Prostate gland (tissue), 2 donors: ENCODE measurements around the gene ITGB2. TPM values are rescaled to one million over a fixed set of nuclear protein-coding genes. Genes with fewer than 3 reads are reported as not detected.

Experiments used
- DNase-seq: peaks from one replicate; pipeline ENCODE4 v3.0.0-alpha.2; 2019; ENCODE audit warnings: low spot score
- H3K27ac ChIP-seq, 2 donors: fragments of 200-600 bp; sonication (generic); 2 replicates each; pipeline ENCODE4 v1.5.1; 2017 to 2019
- H3K27me3 ChIP-seq: fragments of 200-600 bp; sonication (generic); replicated peaks from 2 replicates; pipeline ENCODE4 v1.5.1; 2019; ENCODE audit not compliant: insufficient read depth
- H3K36me3 ChIP-seq, 2 donors: fragments of 200-600 bp; sonication (generic); 1 replicate in 1 of 2; 2 replicates in 1 of 2; pipeline versions ENCODE4 v1.5.1 to v1.8.1; 2017 to 2019
- H3K4me1 ChIP-seq: fragments of 200-600 bp; sonication (generic); replicated peaks from 2 replicates; pipeline ENCODE4 v1.5.1; 2019
- H3K4me3 ChIP-seq, 2 donors: fragments of 200-600 bp; sonication (generic); 2 replicates each; pipeline ENCODE4 v1.5.1; 2017 to 2019
- H3K9me3 ChIP-seq: fragments of 200-600 bp; sonication (generic); 2 replicates; pipeline ENCODE4 v1.5.1; 2017
- POLR2A ChIP-seq: fragments of 450-650 bp; IDR thresholded peaks from one replicate; pipeline ENCODE4 v1.6.1; 2016; ENCODE audit warnings: antibody characterized with exemption, mild to moderate bottlenecking
- POLR2AphosphoS5 ChIP-seq: sonication (generic); formaldehyde crosslinking; IDR thresholded peaks from one replicate; pipeline ENCODE4 v1.6.1; 2017; ENCODE audit warnings: antibody characterized with exemption
- WGBS: methylation state at CpG from one replicate; pipeline ENCODE4 v1.1.5; 2018; 5-methylcytosine and 5-hydroxymethylcytosine counted together
- intact Hi-C: fragments of 100-400 bp; cut with DNase I; formaldehyde crosslinking; loops from one replicate; pipeline ENCODE4 v1.14.2; 2022
- total RNA-seq, 2 donors: library from RNA; depleted of rRNA; stranded (reverse); fragments of >200 nt; gene quantifications; one replicate each; pipeline ENCODE4 v1.1.0, GENCODE V29; 2016
- TF ChIP-seq, protein P1 (sequence below), 4 experiments: fragments of 200-600 bp in 2 of 4; fragments of 450-650 bp in 2 of 4; sonication (generic) in 2 of 4; IDR thresholded peaks; 1 replicate in 3 of 4; 2 replicates in 1 of 4; pipeline ENCODE4 v1.5.1; 2016 to 2019; ENCODE audit warnings: antibody characterized with exemption in 4 of 4, mild to moderate bottlenecking in 2 of 4, moderate library complexity in 2 of 4

Gene ITGB2
- total RNA-seq, 2 donors from 2014 or later = 23.1 to 56.1 TPM

DNA sequence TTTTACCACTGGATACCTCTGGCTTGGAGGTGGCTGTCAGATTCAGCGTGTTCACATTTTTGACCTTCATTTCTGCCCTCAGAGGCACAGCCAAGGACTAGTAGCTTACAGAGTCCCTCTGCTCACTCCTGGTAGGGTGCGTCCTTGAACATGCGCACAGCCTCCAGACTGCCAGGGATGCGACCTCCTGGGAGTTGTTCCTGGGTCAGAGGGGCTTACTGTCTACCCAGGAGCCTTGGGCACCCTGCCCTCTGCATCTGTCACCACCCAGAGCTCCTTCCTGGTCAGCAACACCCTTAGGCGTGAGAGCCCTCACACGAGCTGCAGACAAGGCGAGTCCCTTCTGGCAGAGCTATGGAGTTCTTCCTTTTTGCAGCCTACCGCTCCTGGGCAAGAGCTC, 20.9 kb upstream of the ITGB2 start:
- H3K4me1 ChIP-seq = peaks cover 6% of the 10 kb centered on the region
- H3K9me3 ChIP-seq = no peaks in the 10 kb centered on the region
- intact Hi-C loops = loop anchor here (10.0 kb wide), 1 partner anchor 343 kb away; the partner anchor contains the start of gene POFUT2
- 90% methylated on average over 8 of the region's 8 CpGs for WGBS
- TF ChIP-seq, protein P1, sequence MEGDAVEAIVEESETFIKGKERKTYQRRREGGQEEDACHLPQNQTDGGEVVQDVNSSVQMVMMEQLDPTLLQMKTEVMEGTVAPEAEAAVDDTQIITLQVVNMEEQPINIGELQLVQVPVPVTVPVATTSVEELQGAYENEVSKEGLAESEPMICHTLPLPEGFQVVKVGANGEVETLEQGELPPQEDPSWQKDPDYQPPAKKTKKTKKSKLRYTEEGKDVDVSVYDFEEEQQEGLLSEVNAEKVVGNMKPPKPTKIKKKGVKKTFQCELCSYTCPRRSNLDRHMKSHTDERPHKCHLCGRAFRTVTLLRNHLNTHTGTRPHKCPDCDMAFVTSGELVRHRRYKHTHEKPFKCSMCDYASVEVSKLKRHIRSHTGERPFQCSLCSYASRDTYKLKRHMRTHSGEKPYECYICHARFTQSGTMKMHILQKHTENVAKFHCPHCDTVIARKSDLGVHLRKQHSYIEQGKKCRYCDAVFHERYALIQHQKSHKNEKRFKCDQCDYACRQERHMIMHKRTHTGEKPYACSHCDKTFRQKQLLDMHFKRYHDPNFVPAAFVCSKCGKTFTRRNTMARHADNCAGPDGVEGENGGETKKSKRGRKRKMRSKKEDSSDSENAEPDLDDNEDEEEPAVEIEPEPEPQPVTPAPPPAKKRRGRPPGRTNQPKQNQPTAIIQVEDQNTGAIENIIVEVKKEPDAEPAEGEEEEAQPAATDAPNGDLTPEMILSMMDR (IDR thresholded peaks at IDR 0.05) = no peak
- TF ChIP-seq POLR2AphosphoS5 = no peak
- TF ChIP-seq POLR2A = no peak
- no peaks in the 10 kb centered on the region for H3K36me3 ChIP-seq
- H3K27ac ChIP-seq = no peak overlapping the region
- H3K27me3 ChIP-seq = no peaks in the 10 kb centered on the region
- DNase-seq = no peak
- no peak overlapping the region for H3K4me3 ChIP-seq

DNA sequence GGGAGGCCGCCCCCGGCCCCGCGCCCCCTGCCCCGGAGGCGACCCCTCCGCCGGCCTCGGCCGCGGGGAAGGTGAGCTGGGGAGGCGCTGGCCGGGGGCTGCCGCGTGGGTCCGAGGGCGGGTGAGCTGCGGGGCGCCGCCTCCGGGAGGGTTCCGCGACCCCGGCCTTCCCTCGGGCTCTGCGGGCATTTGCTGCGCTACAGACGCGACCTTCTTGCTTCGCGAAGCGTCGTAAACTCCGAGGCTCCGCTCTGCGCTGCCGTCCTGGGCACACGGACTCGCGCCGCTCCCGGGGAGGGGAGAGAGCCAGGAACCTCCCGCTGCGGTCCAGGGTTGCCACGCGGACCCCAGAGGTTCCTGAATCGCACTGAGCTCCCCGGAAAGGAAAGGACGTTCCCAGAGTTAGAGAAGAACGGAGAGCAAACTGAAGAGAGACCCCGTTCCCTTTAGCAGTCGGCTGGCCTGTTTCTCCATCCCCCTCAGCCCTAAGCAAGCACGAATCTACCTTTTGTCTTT, 19.5 kb upstream of the ITGB2 start:
- no peaks in the 10 kb centered on the region for H3K27me3 ChIP-seq
- H3K4me1 ChIP-seq = peaks cover 6% of the 10 kb centered on the region
- DNase-seq = no peak
- intact Hi-C loops = loop anchor here (10.0 kb wide), 1 partner anchor 345 kb away; the partner anchor contains the start of gene POFUT2
- H3K4me3 ChIP-seq = peak overlapping the region; percentile 93 to 96
- WGBS = 2% methylated on average over 44 of the region's 53 CpGs
- H3K9me3 ChIP-seq = no peaks in the 10 kb centered on the region
- peak overlapping the region; percentile 76 to 82 for H3K27ac ChIP-seq
- TF ChIP-seq, protein P1 (IDR thresholded peaks at IDR 0.05) = no peak
- TF ChIP-seq POLR2AphosphoS5 (no peak), POLR2A (no peak)
- H3K36me3 ChIP-seq = no peaks in the 10 kb centered on the region

DNA sequence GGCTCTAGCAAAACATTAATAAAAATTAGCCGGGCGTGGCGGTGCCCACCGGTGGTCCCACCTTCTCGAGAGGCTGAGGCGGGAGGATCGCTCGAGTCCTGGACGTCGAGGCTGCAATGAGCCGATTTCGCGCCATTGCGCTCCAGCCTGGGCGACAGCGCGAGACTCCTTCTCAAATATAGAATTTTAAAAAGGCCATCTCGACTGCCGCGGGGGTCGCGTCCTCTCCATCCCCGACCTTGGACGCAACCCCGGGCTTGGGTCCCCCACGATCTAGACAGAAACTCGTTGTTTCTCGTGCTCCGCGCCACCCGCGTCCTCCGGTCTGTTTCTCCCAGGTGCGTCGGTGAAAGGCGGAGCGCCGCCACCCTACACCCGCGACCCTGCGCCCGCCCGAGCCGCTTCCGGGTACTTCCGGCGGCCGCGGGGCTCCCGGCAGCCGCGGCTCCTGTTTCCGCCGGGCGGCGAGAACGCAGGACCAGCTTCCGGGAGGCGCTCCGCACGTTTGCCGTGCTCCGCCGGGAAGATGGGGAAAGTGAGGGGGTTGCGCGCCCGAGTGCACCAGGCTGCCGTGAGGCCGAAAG, 18.9 kb upstream of the ITGB2 start, which contains the start of gene SLX9:
TSS of gene SLX9 (plus strand) at position 498 of the 584 bp plus-strand sequence. CDS start at position 527, 29 bp downstream.
- Histone ChIP-seq H3K9me3 (no peaks in the 10 kb centered on the region), H3K27ac (peak within 1 kb of the TSS; percentile 76 to 82), H3K4me1 (peaks cover 6% of the 10 kb centered on the region), H3K36me3 (no peaks in the 10 kb centered on the region), H3K4me3 (peak within 1 kb of the TSS; percentile 93 to 96), H3K27me3 (no peaks in the 10 kb centered on the region)
- DNase-seq = peak; percentile 66
- TF ChIP-seq POLR2A (peak; percentile 36), POLR2AphosphoS5 (peak; percentile 58)
- TF ChIP-seq, protein P1 (IDR thresholded peaks at IDR 0.05) = peak in 2 of 4 experiments; percentile 7 to 18
- 2% methylated on average over 64 of the region's 69 CpGs for WGBS
- intact Hi-C loops = loop anchor here (10.0 kb wide), 2 partner anchors 345 to 435 kb away; partner anchors contain the start of gene POFUT2

DNA sequence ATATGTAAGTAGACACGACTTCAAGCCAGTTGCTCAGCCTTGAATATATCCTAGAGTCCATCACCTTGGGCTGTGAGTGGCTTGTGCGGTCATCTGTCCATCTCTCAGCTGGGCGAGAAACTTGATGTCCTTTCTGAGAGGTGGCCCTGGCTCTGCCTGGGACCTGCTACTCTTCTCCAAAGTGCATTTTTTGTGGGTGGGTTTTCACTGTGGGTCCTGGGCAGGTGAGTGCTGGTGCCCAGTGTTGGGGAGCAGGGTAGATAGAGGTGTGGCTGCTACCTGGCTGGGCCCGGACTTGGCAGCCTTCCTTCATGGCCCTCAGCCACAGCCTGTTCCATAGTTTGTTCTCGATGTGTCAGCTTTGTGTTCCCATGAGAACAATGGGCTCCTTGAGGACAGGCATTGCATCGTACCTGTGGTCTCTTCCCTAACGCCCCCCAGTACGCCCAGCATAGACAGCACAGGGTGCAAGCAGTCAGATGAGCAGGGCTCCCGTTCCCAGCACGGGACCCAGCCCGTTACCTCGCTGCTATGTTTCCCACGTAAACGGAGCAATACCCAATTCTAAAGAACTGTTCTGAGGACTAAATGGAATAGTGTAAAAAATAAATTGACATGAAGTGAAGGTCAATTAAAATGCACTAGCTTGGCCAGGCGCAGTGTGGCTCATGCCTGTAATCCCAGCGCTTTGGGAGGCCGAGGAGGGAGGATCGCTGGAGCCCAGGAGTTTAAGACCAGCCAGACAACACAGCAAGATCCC, 18.3 kb upstream of the ITGB2 start:
- H3K36me3 ChIP-seq = no peaks in the 10 kb centered on the region
- WGBS = 66% methylated on average over 18 of the region's 18 CpGs
- peaks cover 6% of the 10 kb centered on the region for H3K4me1 ChIP-seq
- H3K4me3 ChIP-seq = peak overlapping the region; percentile 93 to 96
- no peaks in the 10 kb centered on the region for H3K27me3 ChIP-seq
- H3K27ac ChIP-seq = peak overlapping the region; percentile 76 to 82
- TF ChIP-seq, protein P1 (IDR thresholded peaks at IDR 0.05) = no peak
- TF ChIP-seq POLR2AphosphoS5 = peak; percentile 33
- no peaks in the 10 kb centered on the region for H3K9me3 ChIP-seq
- intact Hi-C loops = loop anchor here (10.0 kb wide), 1 partner anchor 434 kb away; no protein-coding TSS in a partner anchor
- peak; percentile 76 for DNase-seq
